Peyer's patch (tissue), 4 donors: ENCODE results near the gene NCBP1. TPM values are rescaled to one million over a fixed set of nuclear protein-coding genes. Genes with fewer than 3 reads are reported as not detected.

Experiments
- DNase-seq, 3 donors: peaks; one replicate each; pipeline ENCODE4 v3.0.0-alpha.2; 2017 to 2019
- H3K27ac ChIP-seq, 4 donors: fragments of 200-600 bp; sonication (generic); one replicate each; pipeline ENCODE4 v1.5.1; 2016 to 2019
- H3K27me3 ChIP-seq, 2 donors: fragments of 200-600 bp; sonication (generic); one replicate each; pipeline ENCODE4 v1.5.1; 2019
- H3K36me3 ChIP-seq, 3 donors: fragments of 200-600 bp; sonication (generic); one replicate each; pipeline ENCODE4 v1.5.1; 2016 to 2019
- H3K4me1 ChIP-seq, 4 donors: fragments of 200-600 bp; sonication (generic); one replicate each; pipeline ENCODE4 v1.5.1; 2016 to 2019
- H3K4me3 ChIP-seq, 4 donors: fragments of 200-600 bp; sonication (generic); 1 replicate in 3 of 4; 2 replicates in 1 of 4; pipeline ENCODE4 v1.5.1; 2016 to 2019; ENCODE audit warnings: mild to moderate bottlenecking in 1 of 4
- H3K9me3 ChIP-seq, 4 donors: fragments of 200-600 bp; sonication (generic); one replicate each; pipeline ENCODE4 v1.5.1; 2016 to 2019; ENCODE audit warnings: mild to moderate bottlenecking in 1 of 4
- POLR2A ChIP-seq, 2 donors: fragments of 450-650 bp; IDR thresholded peaks; one replicate each; pipeline ENCODE4 v1.5.1; 2017; ENCODE audit warnings: antibody characterized with exemption in 2 of 2, mild to moderate bottlenecking in 2 of 2, moderate library complexity in 2 of 2
- total RNA-seq, 4 donors: library from RNA; depleted of rRNA; stranded (reverse); fragments of >200 nt; gene quantifications; one replicate each; pipeline ENCODE4 v1.1.0, GENCODE V29; 2016
- TF ChIP-seq, protein P1 (sequence below), 6 experiments: fragments of 450-650 bp in 4 of 6; fragments of 200-600 bp in 2 of 6; sonication (generic) in 1 of 6; IDR thresholded peaks; one replicate each; pipeline ENCODE4 v1.5.1; 2017 to 2019; ENCODE audit warnings: antibody characterized with exemption in 6 of 6, mild to moderate bottlenecking in 3 of 6, moderate library complexity in 1 of 6

NCBP1 gene
- total RNA-seq, 4 donors from 2014 or later, result 26.3 to 61.1 (median 28.1) TPM

DNA sequence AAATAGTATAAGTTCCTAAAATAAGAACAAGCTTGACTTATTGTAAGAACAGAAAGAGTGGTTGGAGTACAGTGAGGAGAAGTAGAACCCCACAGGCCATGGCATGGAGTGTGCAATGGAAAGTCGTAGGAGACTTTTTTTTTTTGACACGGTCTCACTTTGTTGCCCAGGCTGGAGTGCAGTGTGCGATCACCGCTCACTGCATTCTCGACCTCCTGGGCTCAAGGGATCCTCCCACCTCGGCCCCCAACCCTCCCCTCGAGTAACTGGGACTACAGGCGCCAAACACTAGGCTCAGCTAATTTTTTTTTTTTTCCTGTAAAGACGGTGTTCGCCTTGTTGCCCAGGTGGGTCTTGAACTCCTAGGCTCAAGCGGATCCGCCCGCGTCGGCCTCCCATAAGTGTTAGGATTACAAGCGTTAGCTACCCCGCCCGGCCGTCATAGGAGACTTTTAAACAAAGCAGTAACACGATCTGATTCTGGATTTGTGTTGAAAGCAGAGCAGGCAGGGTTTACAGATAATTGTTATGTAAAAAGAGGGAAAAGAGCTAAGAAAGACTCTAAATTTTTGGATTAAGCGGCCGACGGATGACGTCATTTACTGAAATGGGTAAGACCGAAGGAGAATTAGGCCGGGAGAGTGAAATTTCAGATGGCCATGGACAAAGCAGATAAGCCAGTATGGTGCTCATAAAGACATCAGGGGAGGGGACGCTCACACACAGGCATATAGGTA lies 1.2 kb upstream of the NCBP1 start:
- Histone ChIP-seq H3K27ac (peak overlapping the region; percentile 93 to 99 (median 94)), H3K36me3 (no peaks in the 10 kb centered on the region), H3K4me1 (peaks cover 0 to 38% (median 0%) of the 10 kb centered on the region in 4 donors), H3K9me3 (no peaks in the 10 kb centered on the region), H3K27me3 (no peaks in the 10 kb centered on the region), H3K4me3 (peak overlapping the region; percentile 61 to 97 (median 84))
- no peak for TF ChIP-seq POLR2A (IDR thresholded peaks at IDR 0.05)
- TF ChIP-seq, protein P1, sequence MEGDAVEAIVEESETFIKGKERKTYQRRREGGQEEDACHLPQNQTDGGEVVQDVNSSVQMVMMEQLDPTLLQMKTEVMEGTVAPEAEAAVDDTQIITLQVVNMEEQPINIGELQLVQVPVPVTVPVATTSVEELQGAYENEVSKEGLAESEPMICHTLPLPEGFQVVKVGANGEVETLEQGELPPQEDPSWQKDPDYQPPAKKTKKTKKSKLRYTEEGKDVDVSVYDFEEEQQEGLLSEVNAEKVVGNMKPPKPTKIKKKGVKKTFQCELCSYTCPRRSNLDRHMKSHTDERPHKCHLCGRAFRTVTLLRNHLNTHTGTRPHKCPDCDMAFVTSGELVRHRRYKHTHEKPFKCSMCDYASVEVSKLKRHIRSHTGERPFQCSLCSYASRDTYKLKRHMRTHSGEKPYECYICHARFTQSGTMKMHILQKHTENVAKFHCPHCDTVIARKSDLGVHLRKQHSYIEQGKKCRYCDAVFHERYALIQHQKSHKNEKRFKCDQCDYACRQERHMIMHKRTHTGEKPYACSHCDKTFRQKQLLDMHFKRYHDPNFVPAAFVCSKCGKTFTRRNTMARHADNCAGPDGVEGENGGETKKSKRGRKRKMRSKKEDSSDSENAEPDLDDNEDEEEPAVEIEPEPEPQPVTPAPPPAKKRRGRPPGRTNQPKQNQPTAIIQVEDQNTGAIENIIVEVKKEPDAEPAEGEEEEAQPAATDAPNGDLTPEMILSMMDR (IDR thresholded peaks at IDR 0.05), result no peak
- peak; percentile 23 to 65 (median 63) for DNase-seq

DNA sequence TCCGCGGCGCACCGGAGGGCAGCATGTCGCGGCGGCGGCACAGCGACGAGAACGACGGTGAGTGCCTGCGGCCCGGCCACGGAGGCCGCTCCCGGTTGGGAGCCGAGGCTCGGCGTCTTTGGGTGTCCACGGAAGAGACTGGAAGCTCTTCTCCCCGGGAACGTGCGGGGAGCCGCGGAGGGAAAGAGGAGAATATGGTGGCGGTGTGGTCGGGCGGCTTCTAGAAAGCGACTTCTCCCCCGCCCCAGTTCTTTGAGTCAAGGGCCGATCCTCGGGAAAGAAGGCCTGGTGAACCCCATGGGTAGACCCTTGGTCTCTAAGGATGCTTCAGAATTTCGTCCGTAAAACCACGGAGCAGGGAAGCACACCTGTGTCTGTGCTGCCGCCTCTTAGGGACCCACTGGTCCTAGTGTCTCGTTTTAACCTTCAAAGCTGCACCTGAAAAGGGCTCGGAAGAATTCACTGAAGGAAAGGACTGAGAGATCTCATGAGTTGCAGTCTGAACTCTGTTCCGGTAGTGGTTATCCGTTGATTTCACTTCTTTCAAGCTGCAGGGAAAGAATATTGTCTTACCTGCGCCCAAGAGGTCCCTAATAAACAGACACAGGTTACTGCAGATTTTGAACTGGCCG lies 354 bp downstream of the NCBP1 start:
- no peaks in the 10 kb centered on the region for H3K27me3 ChIP-seq
- TF ChIP-seq, protein P1 (IDR thresholded peaks at IDR 0.05), result no peak
- TF ChIP-seq POLR2A (IDR thresholded peaks at IDR 0.05), result no peak
- H3K36me3 ChIP-seq, result no peaks in the 10 kb centered on the region
- no peaks in the 10 kb centered on the region for H3K9me3 ChIP-seq
- peak overlapping the region; percentile 93 to 99 (median 94) for H3K27ac ChIP-seq
- no peak for DNase-seq
- H3K4me3 ChIP-seq, result peak overlapping the region; percentile 61 to 97 (median 84)
- H3K4me1 ChIP-seq, result peaks cover 0 to 43% (median 0%) of the 10 kb centered on the region in 4 donors

DNA sequence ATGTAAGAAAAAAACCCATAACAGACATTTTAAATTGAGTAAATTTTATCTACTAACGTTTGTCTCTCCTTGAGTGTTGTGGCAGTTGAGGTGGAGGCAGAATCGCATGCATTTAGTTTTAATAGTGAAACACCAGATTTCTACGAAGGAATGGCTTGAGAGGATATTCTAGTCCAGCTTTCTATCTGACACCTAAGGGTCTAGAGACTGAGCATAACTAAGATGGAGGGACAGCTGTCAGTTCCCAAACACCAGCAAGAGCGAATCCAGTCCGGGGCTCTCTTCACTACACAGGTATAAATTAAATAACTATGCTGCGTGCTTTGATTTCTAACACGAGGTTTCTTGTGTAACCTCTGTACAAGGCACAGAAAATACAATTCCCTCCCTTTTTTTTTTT lies 1.4 kb downstream of the NCBP1 start:
- Histone ChIP-seq H3K36me3 (no peaks in the 10 kb centered on the region), H3K4me3 (peak overlapping the region in 2 of 4 donors; percentile 61 to 88), H3K27me3 (no peaks in the 10 kb centered on the region), H3K9me3 (no peaks in the 10 kb centered on the region), H3K4me1 (peaks cover 0 to 48% (median 0%) of the 10 kb centered on the region in 4 donors), H3K27ac (no peak overlapping the region)
- DNase-seq, result no peak
- TF ChIP-seq, protein P1 (IDR thresholded peaks at IDR 0.05), result no peak
- no peak for TF ChIP-seq POLR2A (IDR thresholded peaks at IDR 0.05)

DNA sequence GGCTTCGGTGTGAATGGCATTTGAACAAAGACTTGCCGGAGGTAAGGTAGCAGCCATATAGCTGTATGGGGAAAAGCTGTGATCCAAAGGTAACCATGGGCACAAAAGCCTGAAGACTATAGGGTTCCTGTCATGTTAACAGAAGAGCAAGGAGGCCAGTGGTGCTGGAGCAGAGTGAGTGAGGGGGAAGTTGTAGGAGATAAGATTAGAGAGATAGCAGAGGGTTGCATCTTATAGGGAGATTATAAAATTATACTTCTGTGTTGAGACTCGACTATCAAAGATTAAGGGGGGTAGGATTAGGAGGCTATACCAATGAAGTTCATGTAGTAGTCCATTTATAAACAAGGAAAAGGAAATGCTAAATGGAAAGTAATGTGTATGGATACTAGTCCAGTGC lies 3.3 kb downstream of the NCBP1 start:
- no peak overlapping the region for H3K27ac ChIP-seq
- no peaks in the 10 kb centered on the region for H3K9me3 ChIP-seq
- H3K36me3 ChIP-seq, result peaks cover 0 to 9% (median 0%) of the 10 kb centered on the region in 3 donors
- no peak overlapping the region for H3K4me3 ChIP-seq
- TF ChIP-seq, protein P1 (IDR thresholded peaks at IDR 0.05), result no peak
- TF ChIP-seq POLR2A (IDR thresholded peaks at IDR 0.05), result no peak
- no peaks in the 10 kb centered on the region for H3K27me3 ChIP-seq
- peaks cover 0 to 40% (median 0%) of the 10 kb centered on the region in 4 donors for H3K4me1 ChIP-seq
- DNase-seq, result no peak

DNA sequence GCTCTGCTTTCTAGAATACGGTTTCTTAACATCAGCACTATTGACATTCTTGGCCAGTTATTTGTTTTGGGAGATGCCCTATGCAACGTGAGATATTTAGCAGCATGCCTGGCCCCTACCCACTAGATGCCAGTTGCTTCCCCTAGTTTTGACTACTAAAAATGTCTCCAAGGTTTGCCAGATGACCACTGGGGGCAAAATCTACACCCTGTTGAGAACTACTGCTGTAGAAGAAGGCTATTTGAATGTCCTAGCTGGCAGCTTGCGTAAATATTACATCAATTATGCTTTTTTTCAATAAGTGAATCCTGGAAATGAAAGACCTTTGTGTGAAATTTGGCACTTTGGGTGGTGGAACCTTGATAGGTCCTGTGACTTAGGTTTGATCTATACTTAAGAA lies 5.0 kb downstream of the NCBP1 start:
- TF ChIP-seq POLR2A (IDR thresholded peaks at IDR 0.05), result no peak
- Histone ChIP-seq H3K4me3 (no peak overlapping the region), H3K36me3 (peaks cover 0 to 24% (median 0%) of the 10 kb centered on the region in 3 donors), H3K4me1 (peaks cover 0 to 36% (median 0%) of the 10 kb centered on the region in 4 donors), H3K27ac (no peak overlapping the region), H3K27me3 (no peaks in the 10 kb centered on the region), H3K9me3 (no peaks in the 10 kb centered on the region)
- DNase-seq, result no peak

DNA sequence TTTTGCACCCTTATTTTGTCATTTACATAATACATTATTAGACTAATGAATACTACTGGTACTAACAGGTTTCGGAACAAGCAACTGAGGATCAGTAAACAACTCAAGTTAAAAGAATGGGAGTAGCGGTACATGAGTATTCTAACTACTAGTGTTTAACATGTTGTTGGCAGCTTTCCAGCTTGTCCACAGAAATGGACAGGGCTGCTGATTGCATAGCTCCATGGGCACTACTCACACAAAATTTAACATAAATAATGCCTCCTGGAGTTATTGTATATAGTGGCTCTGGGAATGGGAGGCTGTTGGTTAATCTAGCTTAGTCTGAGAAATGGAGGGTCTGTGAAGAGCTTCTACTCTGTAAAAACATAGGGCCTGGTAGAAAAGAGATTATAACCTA lies 6.7 kb downstream of the NCBP1 start:
- peaks cover 0 to 40% (median 0%) of the 10 kb centered on the region in 3 donors for H3K36me3 ChIP-seq
- H3K9me3 ChIP-seq, result no peaks in the 10 kb centered on the region
- H3K27me3 ChIP-seq, result no peaks in the 10 kb centered on the region
- no peak overlapping the region for H3K27ac ChIP-seq
- no peak overlapping the region for H3K4me3 ChIP-seq
- peaks cover 0 to 28% (median 0%) of the 10 kb centered on the region in 4 donors for H3K4me1 ChIP-seq
- DNase-seq, result no peak
- no peak for TF ChIP-seq POLR2A (IDR thresholded peaks at IDR 0.05)
- TF ChIP-seq, protein P1 (IDR thresholded peaks at IDR 0.05), result no peak
